Activated naive CD4-positive, alpha-beta T cell treated with anti-CD3 and anti-CD28 coated beads, Interleukin-2, amount 10 ng/mL, durations not matched to agents 7 days and 5 days (primary cell): Measurements from ENCODE around the gene PPP1R1B.

Experiments
- CTCF ChIA-PET: fragments of 350-600 bp; sonication (Branson Sonifier 250); formaldehyde crosslinking; loops from one replicate; lab custom pipeline; 2021; ENCODE audit warnings: antibody characterized with exemption; lab: Charles Lee
- DNase-seq: peaks from one replicate; pipeline ENCODE4 v3.0.0-alpha.2; 2020
- H3K27ac Mint-ChIP-seq: one replicate; pipeline ENCODE4 v1.8.0; 2021; ENCODE audit warnings: mild to moderate bottlenecking, moderate library complexity, mixed read lengths
- H3K27me3 Mint-ChIP-seq: one replicate; pipeline ENCODE4 v1.8.0; 2021; ENCODE audit warnings: mild to moderate bottlenecking, mixed read lengths
- H3K36me3 Mint-ChIP-seq: one replicate; pipeline ENCODE4 v1.8.0; 2021; ENCODE audit warnings: mixed read lengths
- H3K4me1 Mint-ChIP-seq: one replicate; pipeline ENCODE4 v1.8.0; 2021; ENCODE audit warnings: mixed read lengths
- H3K4me3 Mint-ChIP-seq: one replicate; pipeline ENCODE4 v1.8.0; 2021; ENCODE audit warnings: mild to moderate bottlenecking, moderate library complexity, mixed read lengths
- H3K9me3 Mint-ChIP-seq: one replicate; pipeline ENCODE4 v1.8.0; 2021; ENCODE audit warnings: mixed read lengths

Gene PPP1R1B

DNA sequence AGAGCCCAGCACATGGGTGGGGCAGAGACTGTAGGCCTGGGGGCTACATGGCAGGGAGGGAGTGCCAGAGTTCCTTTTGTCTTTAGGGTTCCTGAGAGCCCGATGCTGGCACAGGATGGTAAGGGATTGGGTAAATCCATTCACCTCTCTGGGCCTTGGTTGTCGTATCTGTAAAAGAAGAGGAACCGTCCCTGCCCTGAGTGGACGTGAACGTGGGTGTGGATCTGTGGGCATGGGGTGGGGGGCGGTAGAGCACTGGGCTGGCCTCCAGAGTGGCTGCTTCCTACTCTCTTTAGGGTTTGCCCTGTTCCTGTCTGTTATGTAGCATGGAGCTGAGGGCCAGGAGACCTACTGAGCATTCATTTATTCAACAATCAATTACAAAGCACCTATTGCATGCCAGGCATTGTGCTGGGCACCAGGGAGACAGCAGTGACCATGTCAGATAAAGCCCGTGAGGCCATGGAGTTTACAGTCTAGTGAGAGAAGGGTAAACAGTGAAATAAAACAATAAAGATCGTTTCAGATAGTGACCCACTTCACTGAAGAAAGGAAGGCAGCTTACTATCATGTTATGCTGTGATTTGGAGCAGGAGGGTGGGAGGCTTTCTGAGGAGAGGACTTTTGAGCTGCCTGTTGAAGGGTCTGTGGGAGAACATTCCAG is 25.3 kb downstream of the PPP1R1B start:
- DNase-seq = no peak
- Mint-ChIP-seq H3K9me3 (no peaks in the 10 kb centered on the region), H3K4me3 (no peak overlapping the region), H3K36me3 (peaks cover 26% of the 10 kb centered on the region), H3K4me1 (peaks cover 36% of the 10 kb centered on the region), H3K27ac (peak overlapping the region; percentile 19), H3K27me3 (no peaks in the 10 kb centered on the region)
- CTCF ChIA-PET = interaction anchor here (0.6 to 18.2 kb wide), 8 partner anchors 10 to 61 kb away, joined by 3 to 200 read pairs (median 10); no protein-coding TSS in a partner anchor

DNA sequence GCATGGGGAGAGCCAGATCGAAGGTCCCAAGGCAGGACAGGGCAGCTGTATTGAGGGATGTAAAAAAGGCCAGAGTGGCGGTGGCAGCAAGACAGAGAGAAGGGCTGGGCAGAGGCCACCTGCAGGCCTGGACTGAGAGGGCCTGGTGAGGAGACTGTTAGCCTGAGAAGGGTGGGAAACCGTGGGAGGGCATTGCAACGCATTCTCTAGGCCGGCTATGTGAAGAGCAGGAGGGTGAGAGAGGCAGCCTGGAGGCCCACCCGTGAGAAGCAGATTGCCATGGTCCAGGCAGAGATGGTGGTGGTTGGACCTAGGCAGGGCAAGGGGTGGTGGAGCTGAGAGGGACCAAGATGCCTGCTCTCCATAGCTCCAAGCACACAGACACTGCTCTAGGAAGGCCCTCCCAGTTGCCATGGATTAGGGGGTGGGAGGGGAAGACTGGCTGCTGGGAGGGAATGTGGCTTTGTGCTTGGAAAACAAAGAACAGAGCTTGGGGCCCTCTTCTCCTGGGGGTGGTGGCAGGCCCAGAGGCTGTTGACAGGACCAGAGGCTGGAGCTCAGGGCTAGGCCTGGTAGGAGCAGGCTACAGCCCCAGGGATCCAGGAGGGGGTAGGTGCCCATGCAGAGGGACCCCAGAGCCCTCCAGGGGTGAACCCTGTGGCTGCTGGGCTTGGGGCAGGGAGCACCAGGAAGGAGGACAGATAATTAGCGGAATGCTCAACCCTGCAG is 26.0 kb downstream of the PPP1R1B start:
- Mint-ChIP-seq H3K27me3 (no peaks in the 10 kb centered on the region), H3K27ac (peak overlapping the region; percentile 49), H3K4me3 (no peak overlapping the region), H3K4me1 (peaks cover 36% of the 10 kb centered on the region), H3K9me3 (no peaks in the 10 kb centered on the region), H3K36me3 (peaks cover 25% of the 10 kb centered on the region)
- no peak for DNase-seq
- CTCF ChIA-PET = interaction anchor here (0.6 to 18.2 kb wide), 8 partner anchors 10 to 100 kb away, joined by 3 to 200 read pairs (median 10); no protein-coding TSS in a partner anchor

GRCh38 chr17:39653316-39653661 is 26.5 kb downstream of the PPP1R1B start:
- Mint-ChIP-seq H3K27ac (no peak overlapping the region), H3K27me3 (no peaks in the 10 kb centered on the region), H3K9me3 (no peaks in the 10 kb centered on the region), H3K36me3 (peaks cover 28% of the 10 kb centered on the region), H3K4me3 (no peak overlapping the region), H3K4me1 (peaks cover 41% of the 10 kb centered on the region)
- DNase-seq = no peak
- CTCF ChIA-PET = interaction anchor here (0.8 to 18.2 kb wide), 21 partner anchors 9 to 333 kb away, joined by 3 to 200 read pairs (median 5); partner anchors contain the start of genes PPP1R1B and TCAP

GRCh38 chr17:39653662-39654331 is 27.0 kb downstream of the PPP1R1B start:
- Mint-ChIP-seq H3K4me3 (no peak overlapping the region), H3K36me3 (peaks cover 27% of the 10 kb centered on the region), H3K27ac (no peak overlapping the region), H3K9me3 (no peaks in the 10 kb centered on the region), H3K27me3 (no peaks in the 10 kb centered on the region), H3K4me1 (peaks cover 46% of the 10 kb centered on the region)
- DNase-seq = peak; percentile 90
- CTCF ChIA-PET = interaction anchor here (0.6 to 18.2 kb wide), 25 partner anchors 9 to 332 kb away, joined by 3 to 200 read pairs (median 4); partner anchors contain the start of genes IKZF3, PPP1R1B and TCAP

DNA sequence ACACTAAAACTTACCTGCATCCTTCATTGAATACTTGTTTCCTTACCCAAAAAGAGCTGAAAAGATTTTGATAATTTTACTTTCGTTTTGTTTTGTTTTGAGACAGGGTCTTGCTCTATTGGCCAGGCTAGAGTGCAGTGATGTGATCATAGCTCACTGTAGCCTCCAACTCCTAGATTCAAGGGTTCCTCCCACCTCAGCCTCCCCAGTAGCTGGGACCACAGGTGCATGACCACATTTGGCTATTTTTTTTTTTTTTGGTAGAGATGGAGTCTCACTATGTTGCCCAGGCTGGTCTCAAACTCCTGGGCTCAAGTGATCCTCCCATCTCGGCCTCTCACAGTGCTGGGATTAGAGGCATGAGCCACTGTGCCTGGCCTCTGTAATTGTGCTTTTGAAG is 28.4 kb downstream of the PPP1R1B start:
- H3K36me3 Mint-ChIP-seq = peaks cover 28% of the 10 kb centered on the region

GRCh38 chr17:39658346-39658745 is 31.6 kb downstream of the PPP1R1B start:
- no peak for DNase-seq
- H3K4me1 Mint-ChIP-seq = peaks cover 44% of the 10 kb centered on the region
- peak overlapping the region; percentile 37 for H3K27ac Mint-ChIP-seq
- CTCF ChIA-PET = interaction anchor here (0.6 kb wide), 1 partner anchor 37 kb away, joined by 3 read pairs; no protein-coding TSS in a partner anchor
- H3K27me3 Mint-ChIP-seq = no peaks in the 10 kb centered on the region
- H3K4me3 Mint-ChIP-seq = no peak overlapping the region
- no peaks in the 10 kb centered on the region for H3K9me3 Mint-ChIP-seq
- H3K36me3 Mint-ChIP-seq = peaks cover 32% of the 10 kb centered on the region

More for the DNA sequence above, 28.4 kb downstream of the PPP1R1B start:
- peak overlapping the region; percentile 80 for H3K27ac Mint-ChIP-seq
- no peaks in the 10 kb centered on the region for H3K27me3 Mint-ChIP-seq
- H3K4me1 Mint-ChIP-seq = peaks cover 57% of the 10 kb centered on the region
- no peaks in the 10 kb centered on the region for H3K9me3 Mint-ChIP-seq
- CTCF ChIA-PET = interaction anchor here (0.7 to 18.2 kb wide), 15 partner anchors 8 to 254 kb away, joined by 3 to 200 read pairs (median 9); partner anchors contain the start of genes IKZF3, MIEN1, PPP1R1B and TCAP
- no peak overlapping the region for H3K4me3 Mint-ChIP-seq
- DNase-seq = no peak

DNA sequence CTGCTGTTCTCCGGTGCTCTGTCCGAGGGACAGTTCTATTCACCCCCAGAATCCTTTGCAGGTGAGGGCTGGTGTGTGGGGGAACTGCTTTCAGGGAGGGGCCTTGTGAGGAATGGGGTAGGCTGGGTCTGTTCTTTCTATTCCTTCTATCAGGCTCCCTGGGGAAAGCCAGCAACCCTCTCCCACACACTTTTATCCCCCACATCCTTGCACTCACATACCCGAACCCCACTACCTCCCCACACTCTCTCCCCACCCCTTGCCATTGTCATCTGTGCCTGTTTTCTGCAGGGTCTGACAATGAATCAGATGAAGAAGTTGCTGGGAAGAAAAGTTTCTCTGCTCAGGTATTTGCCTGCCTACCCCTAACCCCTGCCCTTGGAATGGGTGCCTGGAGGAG is 32.0 kb downstream of the PPP1R1B start:
- peaks cover 30% of the 10 kb centered on the region for H3K36me3 Mint-ChIP-seq

GRCh38 chr17:39659279-39660010 is 32.7 kb downstream of the PPP1R1B start:
- peaks cover 37% of the 10 kb centered on the region for H3K4me1 Mint-ChIP-seq
- peaks cover 29% of the 10 kb centered on the region for H3K36me3 Mint-ChIP-seq
- H3K27me3 Mint-ChIP-seq = no peaks in the 10 kb centered on the region
- CTCF ChIA-PET = interaction anchor here (1.0 to 1.1 kb wide), 2 partner anchors 12 to 114 kb away, joined by 3 to 5 read pairs; no protein-coding TSS in a partner anchor
- H3K27ac Mint-ChIP-seq = peak overlapping the region; percentile 86
- no peaks in the 10 kb centered on the region for H3K9me3 Mint-ChIP-seq
- no peak for DNase-seq
- no peak overlapping the region for H3K4me3 Mint-ChIP-seq

More for the DNA sequence above, 32.0 kb downstream of the PPP1R1B start:
- CTCF ChIA-PET = interaction anchor here (0.6 kb wide), 1 partner anchor 37 kb away, joined by 3 read pairs; no protein-coding TSS in a partner anchor
- H3K27me3 Mint-ChIP-seq = no peaks in the 10 kb centered on the region
- H3K4me1 Mint-ChIP-seq = peaks cover 41% of the 10 kb centered on the region
- no peak overlapping the region for H3K27ac Mint-ChIP-seq
- H3K9me3 Mint-ChIP-seq = no peaks in the 10 kb centered on the region
- DNase-seq = no peak
- no peak overlapping the region for H3K4me3 Mint-ChIP-seq

- Mint-ChIP-seq H3K4me1 (peaks cover 31% of the 10 kb centered on the region), H3K27ac (peak overlapping the region; percentile 86), H3K36me3 (peaks cover 27% of the 10 kb centered on the region), H3K9me3 (no peaks in the 10 kb centered on the region), H3K27me3 (peaks cover 4% of the 10 kb centered on the region), H3K4me3 (no peak overlapping the region)
- CTCF ChIA-PET = interaction anchor here (1.0 to 1.1 kb wide), 2 partner anchors 11 to 115 kb away, joined by 3 to 5 read pairs; no protein-coding TSS in a partner anchor
- no peak for DNase-seq
Measured at GRCh38 chr17:39660011-39660360, 33.2 kb downstream of the PPP1R1B start.

GRCh38 chr17:39660397-39661385 is 33.9 kb downstream of the PPP1R1B start:
- H3K9me3 Mint-ChIP-seq = no peaks in the 10 kb centered on the region
- CTCF ChIA-PET = interaction anchor here (0.9 to 3.5 kb wide), 4 partner anchors 7 to 115 kb away, joined by 3 to 15 read pairs (median 4); no protein-coding TSS in a partner anchor
- peaks cover 11% of the 10 kb centered on the region for H3K27me3 Mint-ChIP-seq
- peaks cover 22% of the 10 kb centered on the region for H3K36me3 Mint-ChIP-seq
- DNase-seq = no peak
- no peak overlapping the region for H3K4me3 Mint-ChIP-seq
- peaks cover 24% of the 10 kb centered on the region for H3K4me1 Mint-ChIP-seq
- peak overlapping the region; percentile 84 for H3K27ac Mint-ChIP-seq

- Mint-ChIP-seq H3K9me3 (no peaks in the 10 kb centered on the region), H3K36me3 (peaks cover 21% of the 10 kb centered on the region), H3K27ac (peak overlapping the region; percentile 84), H3K4me3 (no peak overlapping the region), H3K27me3 (peaks cover 24% of the 10 kb centered on the region), H3K4me1 (peaks cover 25% of the 10 kb centered on the region)
- CTCF ChIA-PET = interaction anchor here (0.9 to 3.5 kb wide), 3 partner anchors 8 to 18 kb away, joined by 3 to 15 read pairs (median 3); no protein-coding TSS in a partner anchor
- DNase-seq = no peak
Measured at GRCh38 chr17:39661744-39662541, 35.2 kb downstream of the PPP1R1B start.
